Retina (tissue), 1 donor: ENCODE measurements around the gene TRIP10.

ENCODE experiments used
- DNase-seq: peaks from one replicate; pipeline ENCODE4 v3.0.0-alpha.2; 2016

The TRIP10 gene

GRCh38 chr19:6712231-6712630, 27.2 kb upstream of the TRIP10 start:
- DNase-seq, result no peak

- DNase-seq, result no peak
These were observed 26.5 kb upstream of the TRIP10 start for GRCh38 chr19:6712692-6713670.

DNA sequence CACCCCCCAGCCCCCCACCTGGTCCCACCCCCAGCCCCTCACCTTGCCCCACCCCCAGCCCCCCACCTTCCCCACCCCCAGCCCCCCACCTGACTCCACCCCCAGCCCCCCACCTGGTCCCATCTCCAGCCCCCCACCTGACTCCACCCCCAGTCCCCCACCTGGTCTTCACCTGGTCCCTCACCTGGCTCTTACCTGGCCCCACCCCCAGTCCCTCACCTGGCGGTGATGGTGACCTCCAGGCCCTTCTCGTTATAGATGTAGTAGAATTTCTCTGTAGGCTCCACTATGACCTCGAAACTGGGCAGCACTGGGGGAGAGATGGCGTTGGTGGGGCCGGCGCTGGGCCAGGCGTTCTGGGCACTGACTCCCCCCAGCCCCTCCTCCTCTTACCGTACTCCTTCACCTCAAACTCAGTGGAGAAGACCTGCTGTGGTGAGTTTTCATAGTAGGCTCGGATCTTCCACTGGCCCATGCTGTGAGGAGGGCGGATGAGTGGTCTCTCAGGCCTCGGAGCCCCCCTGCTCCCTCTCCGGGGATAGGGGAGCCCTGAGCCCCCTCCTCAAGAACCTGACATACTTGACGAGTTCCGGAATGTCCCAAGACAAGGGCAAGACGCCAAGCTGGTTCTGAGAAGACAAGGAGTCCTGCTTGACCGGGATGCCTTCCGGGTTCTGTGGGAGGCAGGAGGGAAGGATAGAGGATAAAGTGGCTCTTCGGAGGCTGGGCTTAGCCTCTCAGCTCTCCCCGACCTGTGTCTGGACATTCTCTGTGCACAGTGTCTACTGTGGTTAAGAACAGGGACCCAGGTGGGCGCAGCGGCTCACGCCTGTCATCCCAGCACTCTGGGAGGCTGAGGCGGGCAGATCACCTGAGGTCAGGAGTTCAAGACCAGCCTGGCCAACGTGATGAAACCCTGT, 25.4 kb upstream of the TRIP10 start:
- DNase-seq, result no peak

DNA sequence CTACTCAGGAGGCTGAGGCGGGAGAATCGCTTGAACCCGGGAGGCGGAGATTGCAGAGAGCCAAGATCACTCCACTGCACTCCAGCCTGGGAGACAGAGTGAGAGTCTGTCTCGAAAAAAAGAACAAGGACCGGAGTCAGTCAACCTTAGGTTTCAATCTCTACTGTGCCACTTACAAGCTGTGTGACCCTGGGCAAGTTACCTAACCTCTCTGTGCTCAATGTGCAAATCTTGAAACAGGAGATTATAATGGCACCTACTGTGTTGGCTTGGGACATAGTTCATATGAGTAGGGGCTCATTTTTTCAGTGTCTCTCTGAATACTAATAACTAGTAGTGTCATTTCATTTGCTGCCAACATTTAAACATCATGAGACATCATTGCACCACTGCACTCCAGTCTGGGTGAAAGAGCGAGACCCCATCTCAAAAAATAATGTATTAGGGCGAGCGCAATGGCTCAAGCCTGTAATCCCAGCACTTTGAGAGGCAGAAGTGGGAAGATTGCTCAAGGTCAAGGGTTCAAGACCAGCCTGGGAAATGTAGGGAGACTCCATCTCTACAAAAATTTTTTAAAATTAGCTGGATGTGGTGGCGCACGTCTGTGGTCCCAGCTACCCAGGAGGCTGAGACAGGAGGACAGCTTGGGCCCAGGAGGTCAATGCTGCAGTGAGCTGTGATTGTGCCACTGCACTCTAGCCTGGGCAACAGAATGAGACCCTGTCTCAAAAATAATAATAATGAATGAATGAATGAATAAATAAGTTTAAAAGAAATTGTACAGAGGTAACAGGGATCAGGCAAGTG, 24.5 kb upstream of the TRIP10 start:
- DNase-seq, result no peak

DNA sequence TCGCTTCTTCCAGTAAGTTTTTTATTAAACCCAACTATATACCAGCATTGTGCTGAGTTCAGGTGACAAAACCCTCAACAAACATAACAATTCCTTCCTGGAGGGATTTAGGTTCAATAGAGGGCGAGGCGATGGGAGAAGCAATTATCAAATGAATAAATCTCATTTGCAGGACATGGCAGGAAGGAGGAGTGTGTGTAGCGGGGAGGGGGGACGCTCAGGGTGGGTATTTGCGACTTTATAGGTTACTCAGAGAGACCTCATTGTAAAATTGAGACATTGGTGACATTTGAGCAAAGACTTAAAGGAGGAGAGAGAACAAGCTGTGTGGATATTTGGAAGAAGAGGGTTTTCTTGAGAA, 22.9 kb upstream of the TRIP10 start:
- DNase-seq, result no peak

DNA sequence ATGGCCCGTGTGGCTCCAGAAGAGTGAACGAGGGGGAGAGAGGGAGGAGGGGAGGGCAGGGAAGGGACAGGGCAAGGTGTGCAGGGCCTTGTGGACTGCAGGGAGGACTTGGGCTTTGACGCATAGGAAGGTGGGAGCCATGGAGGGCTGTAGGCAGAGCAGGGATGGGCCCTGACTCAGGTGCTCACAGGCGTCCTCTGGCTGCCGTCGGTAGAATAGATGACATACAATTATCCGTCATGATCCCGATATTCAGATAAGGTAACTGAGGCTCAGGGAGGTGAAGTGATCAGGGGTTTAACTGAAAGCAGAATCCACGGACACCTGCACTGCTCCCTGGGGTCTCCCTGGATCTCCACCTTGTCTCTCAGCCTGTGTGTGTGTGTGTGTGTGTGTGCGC, 22.4 kb upstream of the TRIP10 start:
- no peak for DNase-seq

GRCh38 chr19:6717441-6717971, 22.0 kb upstream of the TRIP10 start:
- DNase-seq, result no peak

DNA sequence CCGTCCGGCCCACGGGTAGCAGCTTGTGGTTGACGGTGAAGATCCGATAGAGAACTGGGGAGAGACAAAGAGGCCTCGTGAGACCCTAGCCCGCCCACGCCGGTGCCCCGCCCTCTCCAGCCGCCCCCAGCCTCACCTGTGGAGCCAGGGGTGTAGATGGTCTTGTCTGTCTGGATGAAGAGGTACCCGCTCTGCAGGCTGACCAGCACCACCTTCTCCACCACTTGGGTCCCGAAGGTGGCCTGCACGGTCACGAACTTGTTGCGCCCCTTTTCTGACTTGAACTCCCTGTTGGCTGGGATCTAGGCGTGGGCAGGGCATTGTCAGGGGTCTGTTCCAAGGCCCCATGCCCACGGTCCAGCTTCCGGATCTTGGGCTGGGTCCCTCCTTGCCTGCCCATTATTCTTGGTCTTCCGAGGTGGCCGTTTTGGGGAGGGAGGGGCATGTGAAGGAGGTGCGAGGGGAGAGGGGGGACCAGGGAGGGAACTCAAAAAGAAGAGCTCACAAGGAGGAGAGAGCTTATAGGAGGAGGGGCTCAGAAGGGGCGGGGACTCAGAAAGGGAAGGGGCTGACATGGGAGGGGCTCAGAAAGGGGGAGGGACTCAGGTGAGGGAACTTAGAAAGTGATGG, 21.3 kb upstream of the TRIP10 start:
- no peak for DNase-seq

DNA sequence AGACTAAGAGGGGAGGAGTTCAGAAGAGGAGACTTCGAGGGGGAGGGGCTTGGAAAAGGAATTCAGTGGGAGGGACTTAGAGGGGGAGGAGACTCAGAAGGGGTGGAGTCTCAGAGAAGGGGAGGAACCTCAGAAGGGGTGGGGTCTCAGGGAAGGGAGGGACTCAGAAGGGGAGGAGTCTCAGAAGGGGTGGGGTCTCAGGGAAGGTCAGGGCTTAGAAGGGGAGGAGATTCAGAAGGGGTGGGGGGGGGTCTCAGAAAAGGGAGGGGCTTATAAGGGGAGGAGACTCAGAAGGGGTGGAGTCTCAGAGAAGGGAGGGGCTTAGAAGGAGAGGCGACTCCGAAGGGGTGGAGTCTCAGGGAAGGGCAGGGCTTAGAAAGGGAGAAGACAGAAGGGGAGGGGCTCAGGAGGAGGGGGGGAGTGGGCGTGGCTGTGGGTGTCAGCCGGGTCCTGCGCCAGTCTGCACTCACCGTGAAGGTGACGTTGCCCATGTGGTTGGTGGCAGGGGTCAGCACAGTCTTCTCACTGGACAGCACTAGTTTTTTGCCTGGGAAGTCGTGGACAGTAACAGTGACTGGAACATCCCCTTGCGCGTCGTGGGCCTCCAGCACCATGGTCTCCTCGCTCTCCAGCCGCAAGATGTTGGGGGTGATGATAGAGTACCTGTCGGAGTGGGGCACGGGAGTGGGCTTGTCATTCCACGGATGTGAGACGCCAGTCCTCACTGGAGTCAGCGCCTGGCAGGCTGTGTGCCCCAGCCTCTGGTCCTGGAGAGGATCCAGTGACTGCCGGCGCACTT, 20.5 kb upstream of the TRIP10 start:
- no peak for DNase-seq

- no peak for DNase-seq
These were observed 20.0 kb upstream of the TRIP10 start for GRCh38 chr19:6719540-6719861.

GRCh38 chr19:6719992-6720368, 19.5 kb upstream of the TRIP10 start:
- no peak for DNase-seq

- no peak for DNase-seq
These were observed 18.9 kb upstream of the TRIP10 start, which contains the start of gene C3 for GRCh38 chr19:6720369-6721137. C3 (minus strand) TSS chr19:6720650; CDS start chr19:6720589, 61 bp downstream.

DNA sequence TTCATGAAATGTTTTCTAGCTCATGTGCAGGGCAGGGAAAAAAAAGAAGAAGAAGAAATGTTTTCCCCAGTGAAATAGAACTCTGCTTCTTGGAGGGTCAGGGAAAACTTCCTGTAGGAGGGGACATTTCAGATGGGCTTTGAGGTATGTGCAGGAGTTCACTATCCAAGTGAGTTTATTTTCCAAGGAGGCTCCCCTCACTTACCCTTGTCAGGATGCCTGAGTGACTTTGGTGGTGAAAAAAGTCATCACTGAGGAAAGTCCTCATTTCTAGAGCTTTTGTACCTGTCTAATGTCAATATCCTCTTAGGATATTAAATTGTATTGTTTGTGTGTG, 18.4 kb upstream of the TRIP10 start:
- no peak for DNase-seq

- DNase-seq, result no peak
These were observed 17.7 kb upstream of the TRIP10 start for GRCh38 chr19:6721773-6722172.

GRCh38 chr19:6723108-6723618, 16.3 kb upstream of the TRIP10 start:
- no peak for DNase-seq

GRCh38 chr19:6723738-6724137, 15.7 kb upstream of the TRIP10 start:
- DNase-seq, result no peak

DNA sequence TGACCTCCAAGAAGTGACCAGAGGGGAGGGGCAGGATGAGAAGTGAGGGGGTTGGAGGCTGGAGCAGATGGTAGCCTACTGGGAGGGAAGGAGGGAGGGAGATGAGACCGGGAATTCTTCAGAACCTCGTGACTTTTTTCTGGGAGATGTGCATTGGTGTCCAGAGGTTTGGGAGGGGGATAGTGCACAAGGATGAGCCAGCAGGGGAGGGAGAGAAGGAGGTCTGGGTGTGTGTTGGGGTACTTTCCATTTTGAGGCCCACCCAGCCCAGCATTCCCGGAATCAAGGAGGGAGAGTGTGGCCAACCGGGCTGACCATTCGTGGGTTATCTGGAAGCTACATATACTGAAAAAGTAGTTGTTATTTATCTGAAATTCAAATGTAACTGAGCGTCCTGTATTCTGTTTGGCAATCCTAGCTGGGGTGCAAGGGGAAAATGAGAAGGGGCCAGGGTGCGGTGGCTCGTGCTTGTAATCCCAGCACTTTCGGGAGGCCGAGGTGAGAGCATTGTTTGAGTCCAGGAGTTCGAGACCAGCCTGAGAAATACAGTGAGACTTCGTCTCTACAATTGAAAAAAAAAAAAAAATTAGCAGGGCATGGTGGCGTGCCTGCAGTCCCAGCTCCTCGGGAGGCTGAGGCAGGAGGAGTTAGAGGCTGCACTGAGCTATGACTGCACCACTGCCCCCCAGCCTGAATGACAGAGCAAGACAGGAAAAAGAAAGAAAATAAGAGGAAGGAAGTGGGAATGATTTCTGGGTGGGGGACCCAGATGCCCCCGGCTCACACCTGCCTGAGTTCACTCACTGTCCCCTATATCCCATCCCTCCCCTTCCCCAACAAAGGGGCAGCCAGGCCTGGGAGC, 14.6 kb upstream of the TRIP10 start:
- DNase-seq, result no peak

GRCh38 chr19:6725513-6726231, 13.8 kb upstream of the TRIP10 start:
- no peak for DNase-seq

DNA sequence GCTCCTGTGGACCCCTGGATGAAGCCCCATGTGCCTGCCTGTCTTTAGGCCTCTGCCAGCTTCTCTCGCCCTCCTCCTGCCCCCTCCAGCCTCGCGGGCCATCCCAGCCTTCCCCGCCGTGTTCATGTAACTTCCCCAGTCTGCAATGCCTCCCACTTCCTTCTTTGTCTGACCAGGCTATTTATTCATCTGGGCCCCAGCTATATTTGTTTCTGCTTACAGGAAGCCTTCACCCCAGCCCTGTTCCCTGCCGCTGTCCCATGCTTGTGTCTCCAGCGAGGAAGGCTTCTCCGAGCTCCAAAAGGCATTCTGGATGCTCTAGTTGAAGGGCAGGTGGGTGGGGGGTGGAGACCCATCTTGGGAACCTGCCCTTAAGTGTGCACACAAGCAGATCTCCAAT, 11.1 kb upstream of the TRIP10 start:
- DNase-seq, result no peak
